Anterior cingulate cortex (tissue), 58 donors: Measurements from ENCODE around the gene ATP6V1B1.

Experiments
- DNase-seq, 58 donors: peaks; one replicate each; lab custom pipeline; 2025; lab: John Stamatoyannopoulos, UW

Gene ATP6V1B1

DNA sequence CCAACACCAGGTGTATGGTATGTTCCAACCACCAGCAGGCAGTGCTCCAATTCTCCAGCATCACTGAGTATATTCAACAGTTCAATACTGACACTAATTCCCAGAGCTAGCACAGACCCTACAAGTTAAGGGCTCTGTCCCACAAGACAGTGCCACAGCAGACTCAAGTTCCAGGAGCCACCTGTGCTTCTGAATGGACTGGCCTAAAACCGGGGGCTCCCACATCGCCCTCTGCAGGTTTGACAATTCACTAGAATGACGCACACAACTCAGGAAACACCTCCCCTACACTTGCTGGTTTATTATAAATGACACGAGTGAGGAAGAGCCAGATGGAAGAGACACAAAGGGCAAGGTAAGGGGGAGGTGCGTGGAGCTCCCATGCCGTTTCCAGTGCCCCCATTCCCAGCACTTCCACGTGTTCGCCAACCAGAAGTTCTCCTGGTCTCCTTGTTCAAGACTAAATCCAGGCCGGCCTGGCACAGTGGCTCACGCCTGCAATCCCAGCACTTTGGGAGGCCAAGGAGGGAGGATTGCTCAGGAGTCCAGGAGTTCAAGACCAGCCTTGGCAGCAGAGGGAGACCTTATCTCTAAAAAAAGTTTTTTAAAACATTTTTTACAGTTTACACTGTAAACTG is 12.2 kb upstream of the ATP6V1B1 start:
- no peak for DNase-seq

DNA sequence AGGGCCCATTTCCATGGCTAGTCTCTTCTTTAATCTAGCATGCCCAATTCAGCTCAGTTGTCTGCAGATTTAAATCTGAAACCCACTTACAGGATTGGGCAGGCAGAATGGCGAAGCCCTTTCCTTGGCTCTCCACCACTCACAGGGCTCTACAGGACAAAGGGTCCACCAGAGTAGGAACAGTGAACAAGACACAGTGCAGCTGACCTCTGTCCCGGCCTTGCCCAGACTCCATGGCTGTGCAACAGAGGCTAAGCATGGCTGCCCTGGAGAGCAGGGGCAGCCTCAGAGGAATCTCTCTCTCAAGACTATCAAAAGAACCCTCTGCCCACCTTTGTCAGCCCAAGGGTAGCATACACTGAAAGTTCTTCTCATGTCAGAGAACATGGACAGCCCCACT is 9.7 kb upstream of the ATP6V1B1 start:
- DNase-seq: no peak

DNA sequence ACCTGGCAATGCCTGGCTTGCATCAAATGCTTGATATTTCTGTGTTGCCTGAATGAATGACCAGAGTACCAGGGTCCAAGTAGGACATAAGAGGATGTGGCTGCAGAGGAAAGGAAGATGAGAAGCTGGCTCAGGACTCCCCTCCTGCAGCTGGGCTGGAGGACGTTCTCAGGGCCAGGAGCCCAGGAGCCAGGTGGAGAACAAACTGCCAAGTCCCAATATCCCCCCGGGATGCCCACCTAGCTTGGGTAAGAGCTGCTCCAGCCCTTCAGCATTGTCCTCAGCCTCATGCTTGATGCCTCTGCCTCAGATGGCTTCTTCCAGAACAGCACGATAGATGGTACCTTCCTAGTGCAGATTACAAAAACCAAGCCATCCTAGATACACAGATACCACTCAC is 8.6 kb upstream of the ATP6V1B1 start:
- DNase-seq: no peak

- DNase-seq: no peak
Observed at GRCh38 chr2:70927641-70928040, 8.1 kb upstream of the ATP6V1B1 start.

DNA sequence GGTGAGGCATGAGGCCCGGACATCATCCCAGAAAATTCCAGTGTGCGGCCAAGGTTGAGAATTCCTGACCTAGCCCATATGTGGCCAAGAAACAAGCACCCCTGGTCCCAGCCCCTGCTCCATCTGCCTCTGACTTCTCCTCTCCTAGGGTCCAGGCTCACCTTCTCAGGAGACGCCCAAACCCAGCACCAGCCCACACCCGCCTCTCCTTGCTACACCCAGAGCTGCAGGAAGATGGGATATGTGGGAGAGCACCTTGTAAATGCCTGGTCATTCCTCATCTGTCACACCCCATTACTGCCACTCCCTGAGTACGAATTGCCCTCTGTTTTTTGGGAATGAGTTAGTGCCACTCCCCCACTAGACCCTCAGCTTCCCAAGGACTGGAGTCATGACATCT is 7.3 kb upstream of the ATP6V1B1 start:
- DNase-seq: no peak

GRCh38 chr2:70930371-70931329 is 5.0 kb upstream of the ATP6V1B1 start:
- DNase-seq: no peak

GRCh38 chr2:70931376-70932000 is 4.2 kb upstream of the ATP6V1B1 start:
- DNase-seq: no peak

- no peak for DNase-seq
Observed at GRCh38 chr2:70932631-70933230, 3.0 kb upstream of the ATP6V1B1 start.

DNA sequence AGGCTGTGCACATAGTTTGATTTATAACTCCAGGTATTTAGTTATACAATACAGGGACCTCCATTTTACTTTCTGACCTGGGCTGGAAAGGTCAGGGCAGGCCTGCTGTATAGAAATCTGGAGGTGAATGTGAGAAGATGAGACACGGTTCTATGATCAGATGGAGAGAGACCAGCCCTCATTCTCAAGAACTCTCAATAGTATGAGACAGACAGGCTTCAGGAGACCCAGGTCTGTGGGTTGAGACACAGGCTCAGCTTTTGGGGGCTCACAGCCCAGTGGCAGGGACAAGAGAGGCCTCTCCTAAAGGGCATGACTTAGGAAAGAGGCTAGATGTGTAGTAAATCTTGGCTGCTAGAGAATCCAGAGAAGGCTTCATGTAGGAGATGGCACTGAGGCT is 719 bp upstream of the ATP6V1B1 start:
- no peak for DNase-seq

GRCh38 chr2:70936165-70936978 is 672 bp downstream of the ATP6V1B1 start:
- DNase-seq: no peak

GRCh38 chr2:70936979-70937811 is 1.5 kb downstream of the ATP6V1B1 start:
- no peak for DNase-seq

DNA sequence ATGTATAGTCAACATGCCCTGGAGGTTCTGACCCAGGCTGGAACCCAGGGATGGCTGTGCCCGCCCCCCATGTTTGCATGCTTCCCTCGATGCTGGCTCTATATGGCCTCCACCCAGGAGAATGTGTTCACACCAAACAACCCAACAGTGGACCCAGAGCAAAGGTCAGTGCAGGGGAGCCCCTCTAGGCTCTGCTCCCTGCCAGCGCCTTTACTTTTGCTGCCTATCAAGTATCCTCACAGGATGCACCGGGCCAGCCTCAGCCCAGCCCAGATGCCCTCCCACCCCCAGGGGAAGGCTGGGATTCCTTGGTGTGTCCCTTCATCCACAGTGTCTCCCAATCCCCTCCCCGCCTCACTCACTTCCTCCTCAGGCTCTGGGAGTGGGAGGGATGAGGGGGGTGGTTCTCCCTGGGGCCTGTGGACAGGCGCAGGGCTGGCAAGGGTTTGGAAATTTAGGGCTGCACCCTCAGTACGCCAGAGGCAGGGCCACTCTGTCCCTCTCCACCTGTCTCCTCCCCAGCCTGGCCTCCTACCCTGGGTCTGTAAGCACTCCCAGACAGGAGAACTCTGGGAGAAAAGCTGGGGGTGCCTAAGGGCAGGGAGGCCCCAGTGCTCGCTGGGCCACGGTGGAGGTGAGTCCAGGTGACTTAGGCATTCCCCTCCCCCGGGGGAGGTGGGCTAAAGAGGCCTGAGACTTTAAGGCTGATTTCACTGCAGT is 2.3 kb downstream of the ATP6V1B1 start:
- no peak for DNase-seq

GRCh38 chr2:70938586-70938950 is 2.9 kb downstream of the ATP6V1B1 start:
- DNase-seq: no peak

DNA sequence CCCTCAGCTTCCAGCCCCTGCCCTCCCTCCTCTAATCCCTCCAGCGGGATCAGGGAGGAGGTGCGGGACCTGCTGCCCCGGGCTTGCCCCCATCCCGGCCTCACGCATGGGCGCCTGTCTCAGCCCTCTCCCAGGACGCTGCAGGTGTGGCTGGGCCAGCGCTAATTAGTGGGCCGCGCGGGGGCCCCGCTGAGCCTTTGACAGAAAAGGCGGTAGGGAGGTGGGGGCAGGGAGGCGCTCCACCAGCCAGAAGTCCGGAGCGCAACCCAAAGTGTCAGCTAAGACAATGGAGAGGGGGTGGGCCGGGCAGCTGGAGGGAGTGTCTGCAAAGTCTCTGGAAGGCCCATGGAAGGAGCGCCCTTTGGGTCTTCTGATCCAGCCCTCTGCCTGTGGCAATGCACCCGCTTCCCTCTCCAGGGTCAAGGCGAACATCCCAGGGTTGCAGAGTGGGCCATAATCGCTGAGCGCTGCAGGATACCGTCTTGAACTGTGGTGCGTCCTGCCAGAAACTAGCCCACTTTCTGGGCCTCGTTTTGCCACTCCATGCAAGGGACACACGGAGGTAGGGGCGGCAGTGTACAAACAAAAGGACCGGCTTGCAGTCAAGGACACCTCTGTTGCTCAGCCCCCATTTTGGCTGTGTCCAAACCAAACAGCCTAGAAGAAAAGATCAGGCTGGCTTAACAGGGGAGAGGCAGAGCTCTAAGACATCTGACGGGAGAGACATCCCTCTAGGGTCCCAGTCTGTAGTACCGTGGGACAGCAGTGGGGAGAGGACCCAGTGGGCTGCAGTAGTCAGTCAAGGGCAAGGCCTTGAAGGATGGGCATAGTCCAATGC is 3.5 kb downstream of the ATP6V1B1 start:
- DNase-seq: no peak

DNA sequence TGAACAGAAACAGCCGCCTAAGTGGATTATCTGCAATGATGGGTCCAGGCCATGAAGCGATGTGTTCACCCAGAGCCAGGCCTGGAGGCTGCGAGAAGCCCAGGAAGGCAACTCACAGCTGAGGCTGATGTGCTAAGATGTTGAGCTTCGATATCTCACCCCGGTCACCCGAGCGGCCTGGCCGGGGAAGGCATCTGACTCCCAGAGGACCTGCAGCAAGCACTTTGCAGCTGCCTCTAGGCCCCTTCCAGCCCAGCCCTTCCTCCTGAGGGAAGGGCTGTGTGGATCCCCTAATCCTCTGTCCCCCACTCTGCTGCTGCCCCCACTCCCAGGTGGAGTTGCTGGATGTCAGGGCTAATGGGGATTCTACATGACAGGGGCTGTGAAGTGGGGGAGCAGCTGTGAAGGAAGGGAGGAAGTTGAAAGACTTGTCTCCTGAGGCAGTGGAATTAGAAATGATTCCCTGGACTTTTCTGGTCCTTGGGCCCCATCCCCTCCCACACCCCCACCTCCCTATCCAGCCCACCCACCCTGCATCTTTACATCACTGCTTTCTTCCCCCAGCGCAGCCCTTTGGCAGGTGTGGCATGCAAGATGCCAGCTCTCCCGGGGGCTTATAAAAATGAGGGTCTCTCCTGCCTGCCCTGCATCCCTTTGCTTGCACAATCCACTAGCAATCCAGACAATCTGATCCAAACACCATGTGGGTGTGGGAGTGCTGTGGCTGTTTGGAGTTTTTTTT is 4.3 kb downstream of the ATP6V1B1 start:
- DNase-seq: no peak

- DNase-seq: no peak
Observed at GRCh38 chr2:70941186-70941585, 5.5 kb downstream of the ATP6V1B1 start.

DNA sequence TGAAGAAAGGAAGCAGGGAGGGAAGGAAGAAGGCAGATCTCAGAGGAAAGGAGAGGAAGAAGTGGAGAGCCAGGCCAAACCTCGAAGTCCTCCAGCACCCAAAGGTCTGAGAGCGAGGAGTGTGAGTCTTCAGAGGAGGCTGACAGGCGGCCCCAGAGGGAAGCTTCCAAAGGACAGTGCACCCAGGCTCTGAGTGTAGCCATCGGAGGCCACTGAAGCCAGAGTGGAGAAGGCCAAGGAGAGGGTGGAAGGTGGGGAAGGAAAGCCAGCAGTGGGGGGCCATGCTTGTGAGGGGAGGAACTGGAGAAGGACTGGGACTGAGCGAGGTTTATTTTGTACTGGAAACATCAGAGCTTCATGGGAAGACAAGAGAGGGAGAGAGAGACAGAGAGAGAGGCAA is 6.0 kb downstream of the ATP6V1B1 start:
- no peak for DNase-seq
